H1 (cell line): ENCODE data around the gene CDC42BPB. TPM values are rescaled to one million over a fixed set of nuclear protein-coding genes. Genes with fewer than 3 reads are reported as not detected.

Experiments used
- CTCF ChIA-PET: fragments of 300-600 bp; sonication (Branson Sonifier 250); formaldehyde crosslinking; loops from one replicate; lab custom pipeline; 2021; ENCODE audit not compliant: partially characterized antibody; lab: Charles Lee
- POLR2A ChIA-PET: fragments of 300-600 bp; sonication (Branson Sonifier 250); formaldehyde crosslinking; loops from one replicate; lab custom pipeline; 2021; ENCODE audit warnings: inconsistent platforms; ENCODE audit not compliant: partially characterized antibody; lab: Charles Lee
- DNase-seq, 2 experiments: peaks; one replicate each; pipeline versions ENCODE4 v3.0.0 to v3.0.0-alpha.2; 2010 to 2022; ENCODE audit warnings: low spot score in 2 of 2, low read depth in 1 of 2, mixed read lengths in 1 of 2
- FAIRE-seq: peaks from 2 replicates; lab custom pipeline; 2011; peaks lifted over from hg19 to GRCh38; lab: Jason Lieb, UNC
- H2AFZ ChIP-seq: 2 replicates; pipeline ENCODE4 v1.8.1; 2012; ENCODE audit warnings: low read length, inconsistent platforms
- H2AK5ac ChIP-seq: 2 replicates; pipeline ENCODE4 v1.6.1; 2013; ENCODE audit warnings: low read depth, low read length
- H2BK120ac ChIP-seq: replicated peaks from 2 replicates; pipeline ENCODE3; 2013; ENCODE audit warnings: low read depth, low read length, inconsistent platforms
- H2BK12ac ChIP-seq: 2 replicates; pipeline ENCODE4 v1.6.1; 2013; ENCODE audit warnings: low read depth, low read length
- H2BK15ac ChIP-seq: 2 replicates; pipeline ENCODE4 v1.6.1; 2013; ENCODE audit warnings: low read length
- H2BK20ac ChIP-seq: 2 replicates; pipeline ENCODE4 v1.6.1; 2013; ENCODE audit warnings: low read length
- H2BK5ac ChIP-seq: 2 replicates; pipeline ENCODE4 v1.6.1; 2013; ENCODE audit warnings: low read depth, low read length
- H3K14ac ChIP-seq: 2 replicates; pipeline ENCODE4 v1.6.1; 2013; ENCODE audit warnings: inconsistent platforms; ENCODE audit not compliant: insufficient read length
- H3K18ac ChIP-seq: 2 replicates; pipeline ENCODE4 v1.6.1; 2013; ENCODE audit warnings: low read length; ENCODE audit errors: extremely low read depth
- H3K23ac ChIP-seq: 2 replicates; pipeline ENCODE4 v1.6.1; 2013; ENCODE audit warnings: inconsistent platforms; ENCODE audit not compliant: insufficient read length
- H3K23me2 ChIP-seq: 2 replicates; pipeline ENCODE4 v1.6.1; 2013; ENCODE audit warnings: low read depth, low read length
- H3K27ac ChIP-seq: 2 replicates; pipeline ENCODE4 v1.6.1; 2011; ENCODE audit warnings: low read depth, low read length, inconsistent platforms
- H3K27me3 ChIP-seq, 4 experiments: replicated peaks in 1 of 4; 1 replicate in 1 of 4; 2 replicates in 3 of 4; pipeline versions ENCODE4 v1.6.1 to v1.8.1; 2011 to 2013; ENCODE audit warnings: low read length in 3 of 4, mild to moderate bottlenecking in 3 of 4, inconsistent platforms in 2 of 4, mixed read lengths in 2 of 4, moderate library complexity in 1 of 4; ENCODE audit not compliant: control insufficient read depth in 3 of 4, insufficient read depth in 3 of 4; ENCODE audit errors: extremely low read depth in 1 of 4
- H3K36me3 ChIP-seq, 4 experiments: 2 replicates each; pipeline versions ENCODE4 v1.6.1 to v1.8.1; 2011 to 2013; ENCODE audit warnings: mild to moderate bottlenecking in 4 of 4, low read length in 3 of 4, moderate library complexity in 2 of 4, control low read depth in 1 of 4, inconsistent platforms in 1 of 4; ENCODE audit not compliant: insufficient read depth in 4 of 4, control insufficient read depth in 2 of 4
- H3K4ac ChIP-seq: replicated peaks from 2 replicates; pipeline ENCODE3; 2013; ENCODE audit warnings: low read length, low read depth, mixed read lengths, inconsistent platforms; ENCODE audit not compliant: insufficient read length
- H3K4me1 ChIP-seq, 4 experiments: replicated peaks in 1 of 4; 1 replicate in 1 of 4; 2 replicates in 3 of 4; pipeline versions ENCODE4 v1.6.1 to v1.8.1; 2011 to 2013; ENCODE audit warnings: low read length in 3 of 4, inconsistent platforms in 2 of 4, mixed read lengths in 1 of 4; ENCODE audit not compliant: insufficient read depth in 4 of 4, control insufficient read depth in 3 of 4
- H3K4me2 ChIP-seq, 2 experiments: 2 replicates each; pipeline versions ENCODE4 v1.6.1 to v1.8.1; 2011 to 2013; ENCODE audit warnings: low read depth in 2 of 2, low read length in 2 of 2, control low read depth in 1 of 2, inconsistent platforms in 1 of 2, mild to moderate bottlenecking in 1 of 2; ENCODE audit not compliant: insufficient read depth in 1 of 2
- H3K4me3 ChIP-seq, 4 experiments: fragments of 200-600, 300-600 bp in 1 of 4; sonication (generic), shearing (Covaris generic), sonication (Bioruptor Twin) in 1 of 4; 2 replicates each; pipeline versions ENCODE4 v1.5.1 to v1.8.1; 2011 to 2016; ENCODE audit warnings: low read length in 4 of 4, low read depth in 3 of 4, control low read depth in 2 of 4, inconsistent platforms in 2 of 4, mild to moderate bottlenecking in 2 of 4, mixed read lengths in 1 of 4, moderate library complexity in 1 of 4; ENCODE audit not compliant: insufficient read depth in 2 of 4; ENCODE audit errors: extremely low read depth in 1 of 4
- H3K56ac ChIP-seq: replicated peaks from 2 replicates; pipeline ENCODE3; 2013; ENCODE audit warnings: low read depth, mild to moderate bottlenecking, mixed read lengths, low read length, inconsistent platforms; ENCODE audit not compliant: insufficient read length
- H3K79me1 ChIP-seq: 2 replicates; pipeline ENCODE4 v1.6.1; 2013; ENCODE audit warnings: low read depth, low read length, control low read depth
- H3K79me2 ChIP-seq, 2 experiments: 2 replicates each; pipeline versions ENCODE4 v1.6.1 to v1.8.1; 2012 to 2013; ENCODE audit warnings: low read length in 2 of 2, mild to moderate bottlenecking in 2 of 2, inconsistent platforms in 1 of 2; ENCODE audit not compliant: insufficient read depth in 2 of 2, control insufficient read depth in 1 of 2
- H3K9ac ChIP-seq, 4 experiments: replicated peaks in 1 of 4; 1 replicate in 1 of 4; 2 replicates in 3 of 4; pipeline versions ENCODE4 v1.6.1 to v1.8.1; 2011 to 2013; ENCODE audit warnings: low read depth in 3 of 4, low read length in 3 of 4, control low read depth in 2 of 4, mild to moderate bottlenecking in 2 of 4, moderate library complexity in 2 of 4, inconsistent platforms in 1 of 4; ENCODE audit errors: extremely low read depth in 1 of 4
- H3K9me3 ChIP-seq, 2 experiments: 2 replicates each; pipeline versions ENCODE4 v1.6.1 to v1.8.1; 2012 to 2013; ENCODE audit warnings: mild to moderate bottlenecking in 2 of 2, moderate library complexity in 2 of 2, control low read depth in 1 of 2, inconsistent platforms in 1 of 2, low read depth in 1 of 2, low read length in 1 of 2, mixed read lengths in 1 of 2; ENCODE audit not compliant: insufficient read depth in 2 of 2
- H4K20me1 ChIP-seq, 2 experiments: replicated peaks in 1 of 2; 2 replicates each; pipeline versions ENCODE3 to v1.8.1; 2011 to 2013; ENCODE audit warnings: inconsistent platforms in 2 of 2, low read length in 2 of 2, mild to moderate bottlenecking in 1 of 2; ENCODE audit not compliant: insufficient read depth in 2 of 2, control insufficient read depth in 1 of 2
- H4K5ac ChIP-seq: 2 replicates; pipeline ENCODE4 v1.6.1; 2013; ENCODE audit warnings: low read length, low read depth, mixed read lengths, inconsistent platforms; ENCODE audit not compliant: insufficient read length
- H4K8ac ChIP-seq: 2 replicates; pipeline ENCODE4 v1.8.0; 2013; ENCODE audit warnings: mild to moderate bottlenecking, moderate library complexity, low read length, inconsistent platforms; ENCODE audit not compliant: insufficient read depth; ENCODE audit errors: extremely low read depth
- H4K91ac ChIP-seq: replicated peaks from 2 replicates; pipeline ENCODE3; 2013; ENCODE audit warnings: low read length, mixed read lengths, inconsistent platforms; ENCODE audit not compliant: insufficient read length
- CBX5 ChIP-seq: fragments of 300-800, 300-1000 bp; sonication (generic); IDR thresholded peaks from 2 replicates; pipeline ENCODE4 v1.7.1; 2016; ENCODE audit warnings: antibody characterized with exemption, low read length, low read depth
- MAFK ChIP-seq: IDR thresholded peaks from 2 replicates; pipeline ENCODE4 v1.6.1; 2012; ENCODE audit warnings: low read depth, mild to moderate bottlenecking, improper control_type of control experiment, low read length
- NANOG ChIP-seq: IDR thresholded peaks from 2 replicates; pipeline ENCODE4 v1.6.1; 2011; ENCODE audit warnings: low read length, low read depth, mild to moderate bottlenecking, inconsistent platforms; ENCODE audit not compliant: insufficient read depth, poor library complexity, severe bottlenecking
- RFX5 ChIP-seq: IDR thresholded peaks from 2 replicates; pipeline ENCODE4 v1.6.1; 2011; ENCODE audit warnings: low read depth, low read length, improper control_type of control experiment, borderline replicate concordance
- SP2 ChIP-seq: IDR thresholded peaks from 2 replicates; pipeline ENCODE4 v1.6.1; 2012; ENCODE audit warnings: mild to moderate bottlenecking, low read length, inconsistent platforms
- ZNF274 ChIP-seq: IDR thresholded peaks from 2 replicates; pipeline ENCODE4 v1.7.0; 2012; ENCODE audit warnings: low read length, borderline replicate concordance; ENCODE audit errors: extremely low read depth
- WGBS, 2 experiments: shearing (Covaris generic) in 1 of 2; methylation state at CpG; one replicate each; pipeline versions ENCODE4 v1.1.6 to v1.1.7; 2013 to 2015; ENCODE audit warnings: low lambda C conversion rate in 2 of 2, mixed read lengths in 2 of 2, inconsistent platforms in 1 of 2, low coverage in 1 of 2, missing lambda C conversion rate in 1 of 2; ENCODE audit not compliant: insufficient replicate concordance in 2 of 2, insufficient coverage in 1 of 2, insufficient read length in 1 of 2; ENCODE audit errors: extremely low coverage in 1 of 2, missing lambda C conversion rate in 1 of 2; 5-methylcytosine and 5-hydroxymethylcytosine counted together
- polyA plus RNA-seq, 7 experiments: library from polyadenylated mRNA; depleted of rRNA in 3 of 7; stranded (reverse) in 5 of 7; unstranded in 2 of 7; fragments of >200 nt in 5 of 7; fragments of 200-250 nt in 2 of 7; gene quantifications; 1 replicate in 5 of 7; 2 replicates in 1 of 7; 4 replicates in 1 of 7; pipeline versions ENCODE4 v1.2.1 to v1.2.3, GENCODE V29; 2011 to 2013; ENCODE audit warnings: missing spikeins in 2 of 7, mixed read lengths in 2 of 7
- total RNA-seq: library from RNA; stranded (reverse); fragmentation: NEBNext Ultra II Directional; extraction: Animal tissue kit (Norgen Biotek cat#: 25700); gene quantifications from 2 replicates; pipeline ENCODE4 v1.2.1, GENCODE V29; 2021
- TF ChIP-seq, protein P1 (sequence below): IDR thresholded peaks from 2 replicates; pipeline ENCODE4 v1.6.1; 2012; ENCODE audit warnings: inconsistent platforms

The CDC42BPB gene
- total and polyA plus RNA-seq, 2 of the 8 experiments (the other 6 are each of a cell fraction or from before 2014, with no cell fraction given), result 51.2 to 88.2 TPM

DNA sequence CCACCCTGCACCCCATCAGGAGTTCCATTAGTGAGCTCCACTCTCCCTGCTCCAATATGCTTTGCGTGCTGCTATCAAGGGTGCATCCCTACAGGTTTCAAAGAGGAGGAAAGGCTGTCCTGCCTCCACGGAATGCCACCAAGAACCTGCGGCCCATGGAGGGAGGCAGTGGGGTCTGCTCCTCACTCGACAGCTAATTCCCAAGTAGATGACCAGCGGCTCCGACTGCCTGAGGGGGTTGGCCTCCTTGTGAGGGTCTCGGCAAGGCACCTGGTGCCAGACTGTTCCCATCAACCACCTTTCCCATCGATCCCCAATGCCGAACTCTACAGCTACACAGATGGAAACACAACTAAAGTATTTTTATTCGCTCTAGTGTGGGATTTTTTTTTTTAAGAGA, 98.9 kb downstream of the CDC42BPB start:
- no peak overlapping the region for H3K23ac ChIP-seq
- no peak overlapping the region for H3K56ac ChIP-seq
- CTCF ChIA-PET, result interaction anchor here (1.0 to 1.3 kb wide), 2 partner anchors 15 to 16 kb away, joined by 3 read pairs; no protein-coding TSS in a partner anchor
- H3K14ac ChIP-seq, result no peak overlapping the region
- H2BK5ac ChIP-seq, result no peak overlapping the region
- DNase-seq, result no peak
- no peaks in the 10 kb centered on the region for H3K4me1 ChIP-seq
- H3K79me1 ChIP-seq, result no peaks in the 10 kb centered on the region; the same call in 1 of the 2 replicates
- H2BK12ac ChIP-seq, result no peak overlapping the region
- no peak overlapping the region for H3K9ac ChIP-seq
- no peak overlapping the region for H4K5ac ChIP-seq
- peaks cover 13 to 62% (median 46%) of the 10 kb centered on the region in 4 experiments; a peak in 7 of 8 replicates for H3K36me3 ChIP-seq
- H2BK15ac ChIP-seq, result no peak overlapping the region
- no peak for TF ChIP-seq RFX5
- TF ChIP-seq MAFK, result no peak
- TF ChIP-seq NANOG, result no peak
- no peak for TF ChIP-seq ZNF274
- TF ChIP-seq, protein P1, sequence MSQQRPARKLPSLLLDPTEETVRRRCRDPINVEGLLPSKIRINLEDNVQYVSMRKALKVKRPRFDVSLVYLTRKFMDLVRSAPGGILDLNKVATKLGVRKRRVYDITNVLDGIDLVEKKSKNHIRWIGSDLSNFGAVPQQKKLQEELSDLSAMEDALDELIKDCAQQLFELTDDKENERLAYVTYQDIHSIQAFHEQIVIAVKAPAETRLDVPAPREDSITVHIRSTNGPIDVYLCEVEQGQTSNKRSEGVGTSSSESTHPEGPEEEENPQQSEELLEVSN, result no peak
- TF ChIP-seq CBX5, result no peak
- TF ChIP-seq SP2, result no peak
- POLR2A ChIA-PET, result no interaction called here
- H2BK20ac ChIP-seq, result no peak overlapping the region
- WGBS, 2 experiments, result 89% methylated on average over 10 of the region's 10 CpGs; no CpG with 5 or more reads in 1 of the 2 experiments
- H3K27ac ChIP-seq, result no peak overlapping the region
- no peaks in the 10 kb centered on the region for H3K79me2 ChIP-seq
- H3K23me2 ChIP-seq, result no peaks in the 10 kb centered on the region
- no peak overlapping the region for H2BK120ac ChIP-seq
- no peak overlapping the region for H3K4ac ChIP-seq
- no peak overlapping the region for H4K8ac ChIP-seq
- H3K9me3 ChIP-seq, result no peaks in the 10 kb centered on the region
- peaks cover 3 to 6% of the 10 kb centered on the region in 2 experiments for H4K20me1 ChIP-seq
- no peak overlapping the region for H3K4me2 ChIP-seq
- H3K4me3 ChIP-seq, result no peak overlapping the region
- no peak overlapping the region for H3K18ac ChIP-seq
- FAIRE-seq, result no peak
- no peaks in the 10 kb centered on the region for H3K27me3 ChIP-seq
- H2AFZ ChIP-seq, result no peak overlapping the region
- H4K91ac ChIP-seq, result no peak overlapping the region
- H2AK5ac ChIP-seq, result no peak overlapping the region
